H9 (cell line): ENCODE measurements around the gene FTO. TPM values are rescaled to one million over a fixed set of nuclear protein-coding genes. Genes with fewer than 3 reads are reported as not detected.

Source experiments
- DNase-seq: peaks from one replicate; pipeline ENCODE4 v3.0.0-alpha.2; 2017
- H2AFZ ChIP-seq: one replicate; pipeline ENCODE4 v1.6.1; 2013; ENCODE audit warnings: mild to moderate bottlenecking, low read length, control low read depth, moderate library complexity
- H2AK5ac ChIP-seq: 2 replicates; pipeline ENCODE4 v1.6.1; 2013; ENCODE audit warnings: low read length, control low read depth, mixed read lengths; ENCODE audit not compliant: insufficient read length
- H2BK120ac ChIP-seq: one replicate; pipeline ENCODE4 v1.6.1; 2013; ENCODE audit warnings: low read depth, mild to moderate bottlenecking, low read length, control low read depth, inconsistent platforms; ENCODE audit not compliant: poor library complexity, severe bottlenecking
- H2BK12ac ChIP-seq: 2 replicates; pipeline ENCODE4 v1.6.1; 2013; ENCODE audit warnings: low read length, control low read depth, mixed read lengths, low read depth; ENCODE audit not compliant: insufficient read length
- H2BK15ac ChIP-seq: 2 replicates; pipeline ENCODE4 v1.6.1; 2013; ENCODE audit warnings: low read depth, low read length, control low read depth
- H2BK20ac ChIP-seq: one replicate; pipeline ENCODE4 v1.6.1; 2013; ENCODE audit warnings: low read depth, mild to moderate bottlenecking, low read length, control low read depth, inconsistent platforms; ENCODE audit not compliant: poor library complexity, severe bottlenecking
- H2BK5ac ChIP-seq: 2 replicates; pipeline ENCODE4 v1.6.1; 2013; ENCODE audit warnings: low read length, control low read depth, mixed read lengths; ENCODE audit not compliant: insufficient read length
- H3K14ac ChIP-seq: 2 replicates; pipeline ENCODE4 v1.6.1; 2013; ENCODE audit warnings: low read length, control low read depth; ENCODE audit not compliant: insufficient read depth
- H3K18ac ChIP-seq: 2 replicates; pipeline ENCODE4 v1.6.1; 2013; ENCODE audit warnings: low read depth, mild to moderate bottlenecking, mixed read lengths, low read length, control low read depth; ENCODE audit not compliant: insufficient read length
- H3K23ac ChIP-seq: 2 replicates; pipeline ENCODE4 v1.6.1; 2013; ENCODE audit warnings: low read length, control low read depth, mixed read lengths, low read depth; ENCODE audit not compliant: insufficient read length
- H3K23me2 ChIP-seq: 2 replicates; pipeline ENCODE4 v1.6.1; 2013; ENCODE audit warnings: low read depth, mild to moderate bottlenecking, mixed read lengths, low read length, control low read depth; ENCODE audit not compliant: insufficient read length, poor library complexity, severe bottlenecking
- H3K27ac ChIP-seq: 2 replicates; pipeline ENCODE4 v1.5.1; 2013; ENCODE audit warnings: low read length, control low read depth, mixed read lengths, low read depth; ENCODE audit not compliant: insufficient read length
- H3K27me3 ChIP-seq: 2 replicates; pipeline ENCODE4 v1.6.1; 2013; ENCODE audit warnings: low read length, control low read depth, inconsistent platforms; ENCODE audit not compliant: insufficient read depth
- H3K4ac ChIP-seq: 2 replicates; pipeline ENCODE4 v1.6.1; 2013; ENCODE audit warnings: low read depth, mild to moderate bottlenecking, control low read depth, inconsistent platforms, low read length, moderate library complexity
- H3K4me1 ChIP-seq: 2 replicates; pipeline ENCODE4 v1.6.1; 2013; ENCODE audit warnings: low read length, control low read depth, inconsistent platforms; ENCODE audit not compliant: insufficient read depth
- H3K4me2 ChIP-seq: 2 replicates; pipeline ENCODE4 v1.6.1; 2013; ENCODE audit warnings: low read length, control low read depth, mixed read lengths; ENCODE audit not compliant: insufficient read length, insufficient read depth
- H3K56ac ChIP-seq: 2 replicates; pipeline ENCODE4 v1.6.1; 2013; ENCODE audit warnings: low read depth, mild to moderate bottlenecking, mixed read lengths, low read length, control low read depth; ENCODE audit not compliant: insufficient read length
- H3K79me1 ChIP-seq: 2 replicates; pipeline ENCODE4 v1.6.1; 2013; ENCODE audit warnings: low read depth, mild to moderate bottlenecking, moderate library complexity, low read length, control low read depth, inconsistent platforms; ENCODE audit not compliant: insufficient read depth, poor library complexity, severe bottlenecking
- H3K79me2 ChIP-seq: 2 replicates; pipeline ENCODE4 v1.6.1; 2013; ENCODE audit warnings: low read length, control low read depth, inconsistent platforms; ENCODE audit not compliant: insufficient read depth
- H3K9ac ChIP-seq: 2 replicates; pipeline ENCODE4 v1.6.1; 2013; ENCODE audit warnings: low read length, control low read depth, mixed read lengths; ENCODE audit not compliant: insufficient read length; ENCODE audit errors: extremely low read depth
- H3K9me3 ChIP-seq: one replicate; pipeline ENCODE4 v1.6.1; 2013; ENCODE audit warnings: low read depth, low read length, inconsistent platforms; ENCODE audit not compliant: control insufficient read depth
- H3T11ph ChIP-seq: one replicate; pipeline ENCODE4 v1.6.1; 2013; ENCODE audit warnings: mild to moderate bottlenecking, low read length, control low read depth, inconsistent platforms
- H4K20me1 ChIP-seq: one replicate; pipeline ENCODE4 v1.6.1; 2013; ENCODE audit not compliant: control insufficient read depth, insufficient read length, insufficient read depth
- H4K5ac ChIP-seq: 2 replicates; pipeline ENCODE4 v1.6.1; 2013; ENCODE audit warnings: low read depth, mild to moderate bottlenecking, mixed read lengths, low read length, control low read depth; ENCODE audit not compliant: insufficient read length
- H4K8ac ChIP-seq: replicated peaks from 2 replicates; pipeline ENCODE4 v1.6.1; 2013; ENCODE audit warnings: low read length, control low read depth, mixed read lengths, low read depth; ENCODE audit not compliant: insufficient read length
- H4K91ac ChIP-seq: 2 replicates; pipeline ENCODE4 v1.6.1; 2013; ENCODE audit warnings: low read depth, mild to moderate bottlenecking, moderate library complexity, mixed read lengths, low read length, control low read depth; ENCODE audit not compliant: insufficient read length
- H3K27ac Mint-ChIP-seq, 3 experiments: 2 replicates in 2 of 3; 3 replicates in 1 of 3; pipeline ENCODE4 v1.8.0; 2020 to 2021; ENCODE audit warnings: mixed read lengths in 3 of 3, mild to moderate bottlenecking in 1 of 3, moderate library complexity in 1 of 3
- H3K27me3 Mint-ChIP-seq: 2 replicates; pipeline ENCODE4 v1.8.0; 2021; ENCODE audit warnings: low read depth, mild to moderate bottlenecking, moderate library complexity, mixed read lengths
- H3K36me3 Mint-ChIP-seq, 3 experiments: 2 replicates in 2 of 3; 3 replicates in 1 of 3; pipeline ENCODE4 v1.8.0; 2020 to 2021; ENCODE audit warnings: low read depth in 3 of 3, mixed read lengths in 3 of 3; ENCODE audit not compliant: insufficient read depth in 1 of 3
- H3K4me1 Mint-ChIP-seq, 2 experiments: 2 replicates each; pipeline ENCODE4 v1.8.0; 2020; ENCODE audit warnings: mixed read lengths in 2 of 2
- H3K4me3 Mint-ChIP-seq, 2 experiments: 2 replicates in 1 of 2; 3 replicates in 1 of 2; pipeline ENCODE4 v1.8.0; 2020 to 2021; ENCODE audit warnings: mild to moderate bottlenecking in 2 of 2, mixed read lengths in 2 of 2, moderate library complexity in 1 of 2
- H3K9me3 Mint-ChIP-seq, 2 experiments: 2 replicates in 1 of 2; 3 replicates in 1 of 2; pipeline ENCODE4 v1.8.0; 2020; ENCODE audit warnings: mild to moderate bottlenecking in 2 of 2, mixed read lengths in 2 of 2, moderate library complexity in 1 of 2
- CTCF ChIP-seq: fragments of 200-600 bp; sonication (generic); conservative IDR thresholded peaks from 3 replicates; pipeline ENCODE4 v1.8.0; 2021; ENCODE audit warnings: antibody characterized with exemption, mild to moderate bottlenecking
- WGBS: extraction: QIAGEN DNeasy Blood & Tissue Kit; methylation state at CpG from one replicate; pipeline ENCODE4 v1.1.7; 2013; ENCODE audit warnings: missing lambda C conversion rate, low lambda C conversion rate, mixed read lengths; ENCODE audit not compliant: insufficient read length; ENCODE audit errors: extremely low coverage; 5-methylcytosine and 5-hydroxymethylcytosine counted together
- total RNA-seq: library from RNA; stranded (reverse); gene quantifications from 2 replicates; pipeline ENCODE4 v1.2.1, GENCODE V29; 2021

Gene FTO
- total RNA-seq, 1 experiment from 2014 or later, result 67.9 TPM

- no peak overlapping the region for H2BK15ac ChIP-seq
- H3K9ac ChIP-seq, result no peak overlapping the region
- H3K79me1 ChIP-seq, result no peaks in the 10 kb centered on the region
- no peaks in the 10 kb centered on the region; a peak in 2 of 7 replicates for H3K36me3 Mint-ChIP-seq
- no peaks in the 10 kb centered on the region for H3K27me3 Mint-ChIP-seq
- H3K4me1 ChIP-seq, result no peaks in the 10 kb centered on the region
- H2BK5ac ChIP-seq, result no peak overlapping the region
- no peak overlapping the region for H3K27ac Mint-ChIP-seq
- H3K23ac ChIP-seq, result no peak overlapping the region
- no peak for TF ChIP-seq CTCF
- H3K14ac ChIP-seq, result no peak overlapping the region
- no peak overlapping the region for H3K27ac ChIP-seq
- no peak overlapping the region for H2BK20ac ChIP-seq
- no peaks in the 10 kb centered on the region for H3K79me2 ChIP-seq
- no peak overlapping the region for H4K5ac ChIP-seq
- no peak overlapping the region for H3K56ac ChIP-seq
- H3K9me3 ChIP-seq, result no peaks in the 10 kb centered on the region
- no peaks in the 10 kb centered on the region for H3K23me2 ChIP-seq
- no peaks in the 10 kb centered on the region for H3K9me3 Mint-ChIP-seq
- no peaks in the 10 kb centered on the region for H3K27me3 ChIP-seq
- no peak overlapping the region for H2BK12ac ChIP-seq
- H3K18ac ChIP-seq, result no peak overlapping the region
- DNase-seq, result no peak
- no peak overlapping the region for H2AFZ ChIP-seq
- no peak overlapping the region for H4K91ac ChIP-seq
- H3K4ac ChIP-seq, result no peak overlapping the region
- no peak overlapping the region for H2BK120ac ChIP-seq
- no peak overlapping the region for H3K4me3 Mint-ChIP-seq
- no peak overlapping the region for H2AK5ac ChIP-seq
- no peak overlapping the region for H3T11ph ChIP-seq
- no peak overlapping the region for H3K4me2 ChIP-seq
- no CpG with 5 or more reads among the region's 1 CpG for WGBS
- no peak overlapping the region for H4K8ac ChIP-seq
- H3K4me1 Mint-ChIP-seq, result peaks cover 1 to 2% of the 10 kb centered on the region in 2 experiments
- H4K20me1 ChIP-seq, result no peaks in the 10 kb centered on the region
Measured at GRCh38 chr16:53843084-53843483, 139.1 kb downstream of the FTO start.
